ENCODE data around the gene CARF. TPM values are rescaled to one million over a fixed set of nuclear protein-coding genes. Genes with fewer than 3 reads are reported as not detected.

CARF gene
- polyA plus RNA-seq, 1 donor (not counting 4 experiments of a cell fraction or from before 2014, with no cell fraction given) = 5.2 TPM

GRCh38 chr2:202881570-202881969, 30.5 kb upstream of the CARF start:
- Histone ChIP-seq H3K36me3 (ENCODE audit: control insufficient read depth in 2 of 2, extremely low read depth in 1 of 2, insufficient read depth in 2 of 2, low read length in 2 of 2) (peaks cover 3 to 4% of the 10 kb centered on the region in 2 experiments), H3K4me2 (ENCODE audit: control insufficient read depth, extremely low read depth, insufficient read depth, low read depth, low read length) (no peak overlapping the region), H3K9me3 (ENCODE audit: control insufficient read depth, low read depth, low read length) (no peaks in the 10 kb centered on the region), H3K27ac (ENCODE audit: control insufficient read depth, insufficient read depth, low read length) (no peak overlapping the region), H3K27me3 (ENCODE audit: control insufficient read depth, extremely low read depth, insufficient read depth, low read length) (no peaks in the 10 kb centered on the region), H2AFZ (ENCODE audit: control insufficient read depth, low read length) (no peak overlapping the region), H3K4me3 (ENCODE audit: control insufficient read depth in 2 of 3, extremely low read depth in 1 of 3, insufficient read depth in 2 of 3, low read depth in 1 of 3, low read length in 3 of 3) (no peak overlapping the region), H4K20me1 (ENCODE audit: control insufficient read depth, extremely low read depth, insufficient read depth, low read length) (no peaks in the 10 kb centered on the region), H3K9ac (ENCODE audit: control insufficient read depth, extremely low read depth, insufficient read depth, low read length) (no peak overlapping the region), H3K79me2 (ENCODE audit: control insufficient read depth, insufficient read depth, low read length) (no peaks in the 10 kb centered on the region), H3K4me1 (ENCODE audit: control insufficient read depth, extremely low read depth, insufficient read depth, low read length) (no peaks in the 10 kb centered on the region), H3K9me1 (ENCODE audit: control insufficient read depth, extremely low read depth, insufficient read depth, low read length) (no peaks in the 10 kb centered on the region)
- dilution Hi-C loops (cut with MboI; ENCODE audit: extremely low pct_ligation_motif_present, low sequenced_read_pairs) = no loop called here
- FAIRE-seq (no peak), DNase-seq (ENCODE audit: low read depth, low spot score) (no peak)
- TF ChIP-seq EZH2 (IDR thresholded peaks at IDR 0.05; ENCODE audit: low read length) (no peak), CTCF (optimal IDR thresholded peaks at IDR 0.05 in 1 of 3, IDR thresholded peaks at IDR 0.05 in 1 of 3, conservative IDR thresholded peaks at IDR 0.05 in 1 of 3; ENCODE audit: extremely low read depth in 1 of 3, insufficient read depth in 2 of 3, low read length in 3 of 3) (no peak)

- H3K27ac ChIP-seq (ENCODE audit: control insufficient read depth, insufficient read depth, low read length) = no peak overlapping the region
- H3K36me3 ChIP-seq (ENCODE audit: control insufficient read depth in 2 of 2, extremely low read depth in 1 of 2, insufficient read depth in 2 of 2, low read length in 2 of 2) = peaks cover 8 to 9% of the 10 kb centered on the region in 2 experiments
- no peak for DNase-seq (ENCODE audit: low read depth, low spot score)
- H2AFZ ChIP-seq (ENCODE audit: control insufficient read depth, low read length) = no peak overlapping the region
- H3K79me2 ChIP-seq (ENCODE audit: control insufficient read depth, insufficient read depth, low read length) = no peaks in the 10 kb centered on the region
- TF ChIP-seq EZH2 (IDR thresholded peaks at IDR 0.05; ENCODE audit: low read length) (no peak), CTCF (optimal IDR thresholded peaks at IDR 0.05 in 1 of 3, IDR thresholded peaks at IDR 0.05 in 1 of 3, conservative IDR thresholded peaks at IDR 0.05 in 1 of 3; ENCODE audit: extremely low read depth in 1 of 3, insufficient read depth in 2 of 3, low read length in 3 of 3) (no peak)
- FAIRE-seq = no peak
- no peak overlapping the region for H3K9ac ChIP-seq (ENCODE audit: control insufficient read depth, extremely low read depth, insufficient read depth, low read length)
- H3K27me3 ChIP-seq (ENCODE audit: control insufficient read depth, extremely low read depth, insufficient read depth, low read length) = no peaks in the 10 kb centered on the region
- H3K4me2 ChIP-seq (ENCODE audit: control insufficient read depth, extremely low read depth, insufficient read depth, low read depth, low read length) = no peak overlapping the region
- no peaks in the 10 kb centered on the region for H3K9me1 ChIP-seq (ENCODE audit: control insufficient read depth, extremely low read depth, insufficient read depth, low read length)
- H4K20me1 ChIP-seq (ENCODE audit: control insufficient read depth, extremely low read depth, insufficient read depth, low read length) = no peaks in the 10 kb centered on the region
- H3K4me3 ChIP-seq (ENCODE audit: control insufficient read depth in 2 of 3, extremely low read depth in 1 of 3, insufficient read depth in 2 of 3, low read depth in 1 of 3, low read length in 3 of 3) = no peak overlapping the region
- dilution Hi-C loops (cut with MboI; ENCODE audit: extremely low pct_ligation_motif_present, low sequenced_read_pairs) = no loop called here
- H3K9me3 ChIP-seq (ENCODE audit: control insufficient read depth, low read depth, low read length) = no peaks in the 10 kb centered on the region
- no peaks in the 10 kb centered on the region for H3K4me1 ChIP-seq (ENCODE audit: control insufficient read depth, extremely low read depth, insufficient read depth, low read length)
Measured at GRCh38 chr2:202883987-202884675, 27.9 kb upstream of the CARF start.
